Naive thymus-derived CD8-positive, alpha-beta T cell (primary cell): ENCODE results near the gene PEBP1. TPM values are rescaled to one million over a fixed set of nuclear protein-coding genes. Genes with fewer than 3 reads are reported as not detected.
A peak's percentile ranks its signal among the peaks of the same experiment; 100 is the strongest.

ENCODE experiments used
- ATAC-seq, 2 donors: fragments of 150-1000 bp; cut with Tn5 transposase in 1 of 2; sonication (Bioruptor Pico), chemical (Tn5 transposase) in 1 of 2; 1 replicate in 1 of 2; 2 replicates in 1 of 2; pipeline ENCODE4 v1.10.0; 2021; ENCODE audit warnings: mild to moderate bottlenecking in 2 of 2, moderate library complexity in 2 of 2
- POLR2A ChIA-PET: fragments of 350-600 bp; sonication (Branson Sonifier 250); formaldehyde crosslinking; loops from one replicate; lab custom pipeline; 2021; ENCODE audit warnings: antibody characterized with exemption; lab: Charles Lee
- DNase-seq, 10 donors: peaks; one replicate each; pipeline versions ENCODE4 v3.0.0 to v3.0.0-alpha.2; 2020 to 2022
- H3K27ac Mint-ChIP-seq, 10 donors: one replicate each; pipeline ENCODE4 v1.8.0; 2020 to 2022; ENCODE audit warnings: mild to moderate bottlenecking in 10 of 10, mixed read lengths in 10 of 10, moderate library complexity in 4 of 10, inconsistent platforms in 1 of 10
- H3K27me3 Mint-ChIP-seq, 5 donors: one replicate each; pipeline ENCODE4 v1.8.0; 2021 to 2022; ENCODE audit warnings: mixed read lengths in 5 of 5
- H3K36me3 Mint-ChIP-seq, 3 donors: one replicate each; pipeline ENCODE4 v1.8.0; 2020 to 2022; ENCODE audit warnings: mixed read lengths in 3 of 3, mild to moderate bottlenecking in 2 of 3, inconsistent platforms in 1 of 3
- H3K4me1 Mint-ChIP-seq, 4 donors: one replicate each; pipeline ENCODE4 v1.8.0; 2021 to 2022; ENCODE audit warnings: mixed read lengths in 4 of 4
- H3K4me3 Mint-ChIP-seq, 10 donors: one replicate each; pipeline ENCODE4 v1.8.0; 2020 to 2022; ENCODE audit warnings: mild to moderate bottlenecking in 10 of 10, mixed read lengths in 10 of 10, moderate library complexity in 6 of 10, inconsistent platforms in 1 of 10
- H3K9me3 Mint-ChIP-seq, 9 donors: one replicate each; pipeline ENCODE4 v1.8.0; 2020 to 2022; ENCODE audit warnings: mixed read lengths in 9 of 9, mild to moderate bottlenecking in 3 of 9, inconsistent platforms in 1 of 9, moderate library complexity in 1 of 9
- polyA plus RNA-seq, 3 donors: library from polyadenylated mRNA; unstranded; fragments of 300-500 nt; fragmentation: Illumina TruSeq; gene quantifications; one replicate each; pipeline ENCODE4 v1.2.3, GENCODE V29; 2021
- total RNA-seq, 8 experiments: library from RNA in 2 of 8; stranded (reverse) in 2 of 8; gene quantifications; one replicate each; pipeline ENCODE4 v1.2.3 and lab custom pipeline; 2021 to 2026

Gene PEBP1
- total and polyA plus RNA-seq, 5 experiments from 2014 or later = 85.2 to 344 (median 290) TPM

GRCh38 chr12:118144499-118144898 is 8.6 kb downstream of the PEBP1 start:
- Mint-ChIP-seq H3K4me3 (no peak overlapping the region), H3K36me3 (peaks cover 0 to 85% (median 28%) of the 10 kb centered on the region in 3 donors), H3K9me3 (no peaks in the 10 kb centered on the region), H3K27me3 (no peaks in the 10 kb centered on the region), H3K27ac (peak overlapping the region in 4 of 10 donors; percentile 37 to 91 (median 50)), H3K4me1 (peaks cover 3 to 17% (median 8%) of the 10 kb centered on the region in 4 donors)
- DNase-seq = no peak
- POLR2A ChIA-PET = interaction anchor here (1.9 kb wide), 1 partner anchor 8 kb away, joined by 6 read pairs; the partner anchor contains the start of gene PEBP1
- no peak for ATAC-seq

- H3K27me3 Mint-ChIP-seq = no peaks in the 10 kb centered on the region
- ATAC-seq (no peak), DNase-seq (no peak)
- H3K4me3 Mint-ChIP-seq = peak overlapping the region in 1 of 10 donors; percentile 51
- no peaks in the 10 kb centered on the region for H3K9me3 Mint-ChIP-seq
- peak overlapping the region in 8 of 10 donors; percentile 31 to 57 (median 36) for H3K27ac Mint-ChIP-seq
- peaks cover 0 to 84% (median 26%) of the 10 kb centered on the region in 3 donors for H3K36me3 Mint-ChIP-seq
- H3K4me1 Mint-ChIP-seq = peaks cover 3 to 11% (median 8%) of the 10 kb centered on the region in 4 donors
- POLR2A ChIA-PET = interaction anchor here (1.9 kb wide), 1 partner anchor 9 kb away, joined by 6 read pairs; the partner anchor contains the start of gene PEBP1
Observed at GRCh38 chr12:118145113-118145797, 9.3 kb downstream of the PEBP1 start.

- Mint-ChIP-seq H3K9me3 (no peaks in the 10 kb centered on the region), H3K27me3 (no peaks in the 10 kb centered on the region), H3K27ac (peak overlapping the region in 5 of 10 donors; percentile 31 to 35 (median 35)), H3K4me3 (no peak overlapping the region), H3K36me3 (peaks cover 0 to 83% (median 23%) of the 10 kb centered on the region in 3 donors), H3K4me1 (peaks cover 3 to 12% (median 8%) of the 10 kb centered on the region in 4 donors)
- DNase-seq (no peak), ATAC-seq (no peak)
- POLR2A ChIA-PET = interaction anchor here (1.9 kb wide), 1 partner anchor 10 kb away, joined by 6 read pairs; the partner anchor contains the start of gene PEBP1
Observed at GRCh38 chr12:118145798-118146156, 9.9 kb downstream of the PEBP1 start.

GRCh38 chr12:118148287-118148686 is 12.4 kb downstream of the PEBP1 start:
- ATAC-seq (peak in 1 of 2 donors; percentile 30), DNase-seq (no peak)
- peaks cover 0 to 79% (median 14%) of the 10 kb centered on the region in 3 donors for H3K36me3 Mint-ChIP-seq
- POLR2A ChIA-PET = no interaction called here
- H3K4me1 Mint-ChIP-seq = peaks cover under 1 to 11% (median 4%) of the 10 kb centered on the region in 4 donors
- no peaks in the 10 kb centered on the region for H3K27me3 Mint-ChIP-seq
- H3K9me3 Mint-ChIP-seq = no peaks in the 10 kb centered on the region
- H3K27ac Mint-ChIP-seq = peak overlapping the region in 3 of 10 donors; percentile 47 to 90 (median 71)
- no peak overlapping the region for H3K4me3 Mint-ChIP-seq

GRCh38 chr12:118150625-118151024 is 14.7 kb downstream of the PEBP1 start:
- H3K4me3 Mint-ChIP-seq = no peak overlapping the region

GRCh38 chr12:118151755-118152154 is 15.8 kb downstream of the PEBP1 start:
- DNase-seq (no peak), ATAC-seq (no peak)
- Mint-ChIP-seq H3K4me1 (peaks cover 0 to 9% (median 1%) of the 10 kb centered on the region in 4 donors), H3K27ac (peak overlapping the region in 4 of 10 donors; percentile 20 to 90 (median 36)), H3K4me3 (no peak overlapping the region), H3K27me3 (no peaks in the 10 kb centered on the region), H3K9me3 (no peaks in the 10 kb centered on the region), H3K36me3 (peaks cover 0 to 49% (median 4%) of the 10 kb centered on the region in 3 donors)
- POLR2A ChIA-PET = no interaction called here

More at GRCh38 chr12:118150625-118151024, 14.7 kb downstream of the PEBP1 start:
- H3K27ac Mint-ChIP-seq = peak overlapping the region in 3 of 10 donors; percentile 31 to 78 (median 53)
- DNase-seq = no peak
- peaks cover 0 to 56% (median 7%) of the 10 kb centered on the region in 3 donors for H3K36me3 Mint-ChIP-seq
- POLR2A ChIA-PET = no interaction called here
- no peak for ATAC-seq
- peaks cover 0 to 9% (median 1%) of the 10 kb centered on the region in 4 donors for H3K4me1 Mint-ChIP-seq
- H3K27me3 Mint-ChIP-seq = no peaks in the 10 kb centered on the region
- no peaks in the 10 kb centered on the region for H3K9me3 Mint-ChIP-seq

GRCh38 chr12:118160536-118160935 is 24.6 kb downstream of the PEBP1 start:
- H3K4me1 Mint-ChIP-seq = peaks cover 8 to 12% (median 9%) of the 10 kb centered on the region in 4 donors
- no peaks in the 10 kb centered on the region for H3K9me3 Mint-ChIP-seq
- no peak overlapping the region for H3K4me3 Mint-ChIP-seq
- DNase-seq (no peak), ATAC-seq (no peak)
- H3K27me3 Mint-ChIP-seq = no peaks in the 10 kb centered on the region
- H3K36me3 Mint-ChIP-seq = peaks cover 14 to 22% (median 21%) of the 10 kb centered on the region in 3 donors
- H3K27ac Mint-ChIP-seq = peak overlapping the region in 2 of 10 donors; percentile 1 to 49
- POLR2A ChIA-PET = no interaction called here

GRCh38 chr12:118164798-118165486 is 29.0 kb downstream of the PEBP1 start:
- no peaks in the 10 kb centered on the region for H3K9me3 Mint-ChIP-seq
- no peaks in the 10 kb centered on the region for H3K27me3 Mint-ChIP-seq
- peak overlapping the region in 1 of 10 donors; percentile 50 for H3K27ac Mint-ChIP-seq
- peaks cover 8 to 55% (median 22%) of the 10 kb centered on the region in 3 donors for H3K36me3 Mint-ChIP-seq
- POLR2A ChIA-PET = no interaction called here
- ATAC-seq = no peak
- H3K4me3 Mint-ChIP-seq = no peak overlapping the region
- DNase-seq = no peak
- peaks cover 6 to 12% (median 9%) of the 10 kb centered on the region in 4 donors for H3K4me1 Mint-ChIP-seq

- Mint-ChIP-seq H3K4me1 (peaks cover 6 to 12% (median 10%) of the 10 kb centered on the region in 4 donors), H3K27ac (peak overlapping the region in 2 of 10 donors; percentile 15 to 61), H3K36me3 (peaks cover 6 to 71% (median 20%) of the 10 kb centered on the region in 3 donors), H3K4me3 (no peak overlapping the region), H3K27me3 (no peaks in the 10 kb centered on the region), H3K9me3 (no peaks in the 10 kb centered on the region)
- no peak for DNase-seq
- ATAC-seq = no peak
- POLR2A ChIA-PET = no interaction called here
Observed at GRCh38 chr12:118166946-118167345, 31.0 kb downstream of the PEBP1 start.

- POLR2A ChIA-PET = no interaction called here
- Mint-ChIP-seq H3K36me3 (peaks cover 17 to 97% (median 32%) of the 10 kb centered on the region in 3 donors), H3K4me3 (no peak overlapping the region), H3K27ac (peak overlapping the region in 2 of 10 donors; percentile 1 to 73), H3K27me3 (no peaks in the 10 kb centered on the region), H3K9me3 (no peaks in the 10 kb centered on the region), H3K4me1 (peaks cover 0 to 5% (median 0%) of the 10 kb centered on the region in 4 donors)
- no peak for ATAC-seq
- no peak for DNase-seq
Observed at GRCh38 chr12:118175823-118176447, 40.0 kb downstream of the PEBP1 start.

- no peak overlapping the region for H3K4me3 Mint-ChIP-seq
- H3K27me3 Mint-ChIP-seq = no peaks in the 10 kb centered on the region
- POLR2A ChIA-PET = interaction anchor here (2.7 kb wide), 1 partner anchor 193 kb away, joined by 12 read pairs; the partner anchor contains the start of gene SUDS3
- ATAC-seq (no peak), DNase-seq (no peak)
- peak overlapping the region in 7 of 10 donors; percentile 8 to 57 (median 46) for H3K27ac Mint-ChIP-seq
- peaks cover 2 to 12% (median 9%) of the 10 kb centered on the region in 4 donors for H3K4me1 Mint-ChIP-seq
- no peaks in the 10 kb centered on the region for H3K9me3 Mint-ChIP-seq
- H3K36me3 Mint-ChIP-seq = peaks cover 9 to 53% (median 12%) of the 10 kb centered on the region in 3 donors
Observed at GRCh38 chr12:118183155-118183554, 47.2 kb downstream of the PEBP1 start.

- ATAC-seq (no peak), DNase-seq (no peak)
- Mint-ChIP-seq H3K36me3 (peaks cover 9 to 51% (median 11%) of the 10 kb centered on the region in 3 donors), H3K4me1 (peaks cover 2 to 12% (median 9%) of the 10 kb centered on the region in 4 donors), H3K27ac (peak overlapping the region in 2 of 10 donors; percentile 8 to 17), H3K9me3 (no peaks in the 10 kb centered on the region), H3K27me3 (no peaks in the 10 kb centered on the region), H3K4me3 (no peak overlapping the region)
- POLR2A ChIA-PET = interaction anchor here (2.7 kb wide), 1 partner anchor 193 kb away, joined by 12 read pairs; the partner anchor contains the start of gene SUDS3
Observed at GRCh38 chr12:118183711-118184110, 47.8 kb downstream of the PEBP1 start.
